ENCODE results near the gene GEN1.
A peak's percentile ranks its signal among the peaks of the same experiment; 100 is the strongest.
"Not testable (repeated sequence)": the region's sequence is repeated elsewhere in the genome, so short reads cannot be mapped to it uniquely, and the experiment has no call there.

Gene GEN1

DNA sequence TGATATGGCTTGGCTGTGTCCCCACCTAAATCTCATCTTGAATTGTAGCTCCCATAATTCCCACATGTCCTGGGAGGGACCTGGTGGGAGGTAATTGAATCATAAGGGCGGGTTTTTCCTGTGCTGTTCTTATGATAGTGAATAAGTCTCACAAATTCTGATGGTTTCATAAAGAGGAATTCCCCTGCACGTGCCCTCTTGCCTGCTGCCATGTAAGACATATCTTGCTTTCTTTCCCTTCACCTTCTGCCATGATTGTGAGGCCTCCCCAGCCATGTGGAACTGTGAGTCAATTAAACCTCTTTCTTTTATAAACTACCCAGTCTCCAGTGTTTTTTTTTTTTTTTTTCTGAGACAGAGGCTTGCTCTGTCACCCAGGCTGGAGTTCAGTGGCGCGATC lies 69.7 kb downstream of the GEN1 start:
- not testable (repeated sequence) for H2BK12ac ChIP-seq (ENCODE audit: low read length); H3K36me3 ChIP-seq (replicated peaks in 1 of 2; ENCODE audit: control insufficient read depth in 2 of 2, insufficient read depth in 2 of 2, low read length in 2 of 2); H4K91ac ChIP-seq (ENCODE audit: low read depth, low read length, poor library complexity); H2AK5ac ChIP-seq (ENCODE audit: low read depth, low read length); H3K9me3 ChIP-seq (replicated peaks in 1 of 2; ENCODE audit: control insufficient read depth in 2 of 2, insufficient read depth in 1 of 2, low read depth in 1 of 2, low read length in 2 of 2); H3K9ac ChIP-seq (ENCODE audit: low read depth, low read length, poor library complexity); H4K8ac ChIP-seq (ENCODE audit: low read depth, low read length); H2BK120ac ChIP-seq (ENCODE audit: low read depth, low read length); H3K4me2 ChIP-seq (ENCODE audit: insufficient read depth, low read length, poor library complexity, severe bottlenecking); H3K27ac ChIP-seq (replicated peaks; ENCODE audit: low read length); H2AFZ ChIP-seq (ENCODE audit: low read length); H3K4ac ChIP-seq (ENCODE audit: low read length); H3K79me1 ChIP-seq (ENCODE audit: low read depth, low read length); H3K23ac ChIP-seq (ENCODE audit: low read depth, low read length, poor library complexity); H2BK15ac ChIP-seq (ENCODE audit: low read length); H3K4me3 ChIP-seq (ENCODE audit: low read length in 2 of 2); H3K14ac ChIP-seq (ENCODE audit: low read length); DNase-seq (ENCODE audit: low spot score); H3K18ac ChIP-seq (ENCODE audit: low read length); H2BK5ac ChIP-seq (ENCODE audit: low read length)
- Histone ChIP-seq H3K4me1 (ENCODE audit: control insufficient read depth in 2 of 2, insufficient read depth in 1 of 2, low read depth in 1 of 2, low read length in 2 of 2) (peaks cover 0 to 15% of the 10 kb centered on the region in 2 donors), H3K27me3 (ENCODE audit: control insufficient read depth in 3 of 3, insufficient read depth in 3 of 3, low read depth in 1 of 3, low read length in 3 of 3) (peaks cover 0 to 25% (median 2%) of the 10 kb centered on the region in 3 experiments)
- no CpG with 5 or more reads among the region's 4 CpGs for WGBS, 2 donors (ENCODE audit: extremely low coverage in 2 of 2, insufficient read length in 2 of 2, insufficient replicate concordance in 1 of 2)

DNA sequence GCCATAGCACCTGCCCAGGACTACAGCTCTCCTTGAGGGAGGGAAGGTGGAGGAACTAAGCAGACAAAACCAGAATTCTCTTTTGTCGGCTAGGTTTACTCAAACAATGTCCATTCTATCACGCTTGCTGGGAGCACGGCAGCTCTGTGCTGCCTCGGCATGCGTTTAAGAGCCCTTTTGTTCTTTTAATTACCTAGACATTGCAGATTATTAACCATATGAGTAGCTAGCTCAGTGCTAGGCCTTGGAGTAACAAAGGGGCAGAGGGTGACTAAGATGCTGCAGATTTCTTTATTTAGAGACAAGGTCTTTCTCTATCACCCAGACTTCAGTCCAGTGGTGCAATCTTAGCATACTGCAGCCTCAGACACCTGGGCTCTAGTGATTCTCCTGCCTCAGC lies 73.4 kb downstream of the GEN1 start:
- peaks cover 0 to 3% of the 10 kb centered on the region in 2 donors for H3K9me3 ChIP-seq (replicated peaks in 1 of 2; ENCODE audit: control insufficient read depth in 2 of 2, insufficient read depth in 1 of 2, low read depth in 1 of 2, low read length in 2 of 2)
- no peak overlapping the region for H2BK12ac ChIP-seq (ENCODE audit: low read length)
- H4K91ac ChIP-seq (ENCODE audit: low read depth, low read length, poor library complexity), result no peak overlapping the region
- H3K36me3 ChIP-seq (replicated peaks in 1 of 2; ENCODE audit: control insufficient read depth in 2 of 2, insufficient read depth in 2 of 2, low read length in 2 of 2), result no peaks in the 10 kb centered on the region
- no peak overlapping the region for H2BK120ac ChIP-seq (ENCODE audit: low read depth, low read length)
- no peak overlapping the region for H3K23ac ChIP-seq (ENCODE audit: low read depth, low read length, poor library complexity)
- peak; percentile 42 for DNase-seq (ENCODE audit: low spot score)
- H2BK5ac ChIP-seq (ENCODE audit: low read length), result no peak overlapping the region
- H4K8ac ChIP-seq (ENCODE audit: low read depth, low read length), result no peak overlapping the region
- H2AFZ ChIP-seq (ENCODE audit: low read length), result no peak overlapping the region
- peaks cover 0 to 13% of the 10 kb centered on the region in 2 donors for H3K4me1 ChIP-seq (ENCODE audit: control insufficient read depth in 2 of 2, insufficient read depth in 1 of 2, low read depth in 1 of 2, low read length in 2 of 2)
- peaks cover 0 to 54% (median 11%) of the 10 kb centered on the region in 3 experiments for H3K27me3 ChIP-seq (ENCODE audit: control insufficient read depth in 3 of 3, insufficient read depth in 3 of 3, low read depth in 1 of 3, low read length in 3 of 3)
- no peak overlapping the region for H2AK5ac ChIP-seq (ENCODE audit: low read depth, low read length)
- peak overlapping the region; percentile 34 for H3K27ac ChIP-seq (replicated peaks; ENCODE audit: low read length)
- no peak overlapping the region for H2BK15ac ChIP-seq (ENCODE audit: low read length)
- no peaks in the 10 kb centered on the region for H3K79me1 ChIP-seq (ENCODE audit: low read depth, low read length)
- H3K4me2 ChIP-seq (ENCODE audit: insufficient read depth, low read length, poor library complexity, severe bottlenecking), result no peak overlapping the region
- no peak overlapping the region for H3K18ac ChIP-seq (ENCODE audit: low read length)
- H3K14ac ChIP-seq (ENCODE audit: low read length), result no peak overlapping the region
- H3K9ac ChIP-seq (ENCODE audit: low read depth, low read length, poor library complexity), result no peak overlapping the region
- H3K4ac ChIP-seq (ENCODE audit: low read length), result no peak overlapping the region
- H3K4me3 ChIP-seq (ENCODE audit: low read length in 2 of 2), result no peak overlapping the region
- no CpG with 5 or more reads among the region's 5 CpGs for WGBS, 2 donors (ENCODE audit: extremely low coverage in 2 of 2, insufficient read length in 2 of 2, insufficient replicate concordance in 1 of 2)

- no peak overlapping the region for H2AK5ac ChIP-seq (ENCODE audit: low read depth, low read length)
- peak overlapping the region; percentile 34 for H3K27ac ChIP-seq (replicated peaks; ENCODE audit: low read length)
- H3K79me1 ChIP-seq (ENCODE audit: low read depth, low read length), result no peaks in the 10 kb centered on the region
- H2BK5ac ChIP-seq (ENCODE audit: low read length), result no peak overlapping the region
- no peak overlapping the region for H2BK120ac ChIP-seq (ENCODE audit: low read depth, low read length)
- no peak overlapping the region for H4K8ac ChIP-seq (ENCODE audit: low read depth, low read length)
- no peak overlapping the region for H3K4me3 ChIP-seq (ENCODE audit: low read length in 2 of 2)
- H3K4me2 ChIP-seq (ENCODE audit: insufficient read depth, low read length, poor library complexity, severe bottlenecking), result no peak overlapping the region
- no peak for DNase-seq (ENCODE audit: low spot score)
- WGBS, 2 donors (ENCODE audit: extremely low coverage in 2 of 2, insufficient read length in 2 of 2, insufficient replicate concordance in 1 of 2), result no CpG with 5 or more reads among the region's 2 CpGs
- H3K23ac ChIP-seq (ENCODE audit: low read depth, low read length, poor library complexity), result no peak overlapping the region
- no peaks in the 10 kb centered on the region for H3K36me3 ChIP-seq (replicated peaks in 1 of 2; ENCODE audit: control insufficient read depth in 2 of 2, insufficient read depth in 2 of 2, low read length in 2 of 2)
- H2AFZ ChIP-seq (ENCODE audit: low read length), result no peak overlapping the region
- no peak overlapping the region for H3K4ac ChIP-seq (ENCODE audit: low read length)
- no peak overlapping the region for H3K9ac ChIP-seq (ENCODE audit: low read depth, low read length, poor library complexity)
- peaks cover 0 to 11% of the 10 kb centered on the region in 2 donors for H3K4me1 ChIP-seq (ENCODE audit: control insufficient read depth in 2 of 2, insufficient read depth in 1 of 2, low read depth in 1 of 2, low read length in 2 of 2)
- peaks cover 0 to 57% (median 11%) of the 10 kb centered on the region in 3 experiments for H3K27me3 ChIP-seq (ENCODE audit: control insufficient read depth in 3 of 3, insufficient read depth in 3 of 3, low read depth in 1 of 3, low read length in 3 of 3)
- H3K9me3 ChIP-seq (replicated peaks in 1 of 2; ENCODE audit: control insufficient read depth in 2 of 2, insufficient read depth in 1 of 2, low read depth in 1 of 2, low read length in 2 of 2), result peaks cover 0 to 3% of the 10 kb centered on the region in 2 donors
- no peak overlapping the region for H3K14ac ChIP-seq (ENCODE audit: low read length)
- no peak overlapping the region for H2BK15ac ChIP-seq (ENCODE audit: low read length)
- no peak overlapping the region for H4K91ac ChIP-seq (ENCODE audit: low read depth, low read length, poor library complexity)
- no peak overlapping the region for H2BK12ac ChIP-seq (ENCODE audit: low read length)
- no peak overlapping the region for H3K18ac ChIP-seq (ENCODE audit: low read length)
These were observed 73.8 kb downstream of the GEN1 start for GRCh38 chr2:17827785-17828184.

- no peak overlapping the region for H2BK12ac ChIP-seq (ENCODE audit: low read length)
- H2BK5ac ChIP-seq (ENCODE audit: low read length), result no peak overlapping the region
- DNase-seq (ENCODE audit: low spot score), result peak; percentile 84
- no peak overlapping the region for H3K4me3 ChIP-seq (ENCODE audit: low read length in 2 of 2)
- H2AFZ ChIP-seq (ENCODE audit: low read length), result peak overlapping the region; percentile 82
- H3K27me3 ChIP-seq (ENCODE audit: control insufficient read depth in 3 of 3, insufficient read depth in 3 of 3, low read depth in 1 of 3, low read length in 3 of 3), result peaks cover 0 to 57% (median 11%) of the 10 kb centered on the region in 3 experiments
- H3K4me1 ChIP-seq (ENCODE audit: control insufficient read depth in 2 of 2, insufficient read depth in 1 of 2, low read depth in 1 of 2, low read length in 2 of 2), result peaks cover 0 to 11% of the 10 kb centered on the region in 2 donors
- H4K91ac ChIP-seq (ENCODE audit: low read depth, low read length, poor library complexity), result no peak overlapping the region
- peaks cover 0 to 3% of the 10 kb centered on the region in 2 donors for H3K9me3 ChIP-seq (replicated peaks in 1 of 2; ENCODE audit: control insufficient read depth in 2 of 2, insufficient read depth in 1 of 2, low read depth in 1 of 2, low read length in 2 of 2)
- no peak overlapping the region for H2BK120ac ChIP-seq (ENCODE audit: low read depth, low read length)
- no peak overlapping the region for H3K4ac ChIP-seq (ENCODE audit: low read length)
- no peak overlapping the region for H3K14ac ChIP-seq (ENCODE audit: low read length)
- no peaks in the 10 kb centered on the region for H3K36me3 ChIP-seq (replicated peaks in 1 of 2; ENCODE audit: control insufficient read depth in 2 of 2, insufficient read depth in 2 of 2, low read length in 2 of 2)
- H4K8ac ChIP-seq (ENCODE audit: low read depth, low read length), result no peak overlapping the region
- no peak overlapping the region for H3K27ac ChIP-seq (replicated peaks; ENCODE audit: low read length)
- H3K79me1 ChIP-seq (ENCODE audit: low read depth, low read length), result no peaks in the 10 kb centered on the region
- no peak overlapping the region for H2BK15ac ChIP-seq (ENCODE audit: low read length)
- H2AK5ac ChIP-seq (ENCODE audit: low read depth, low read length), result no peak overlapping the region
- H3K18ac ChIP-seq (ENCODE audit: low read length), result peak overlapping the region; percentile 56
- WGBS, 2 donors (ENCODE audit: extremely low coverage in 2 of 2, insufficient read length in 2 of 2, insufficient replicate concordance in 1 of 2), result no CpG with 5 or more reads among the region's 37 CpGs
- H3K9ac ChIP-seq (ENCODE audit: low read depth, low read length, poor library complexity), result no peak overlapping the region
- peak overlapping the region; percentile 47 for H3K4me2 ChIP-seq (ENCODE audit: insufficient read depth, low read length, poor library complexity, severe bottlenecking)
- peak overlapping the region; percentile 39 for H3K23ac ChIP-seq (ENCODE audit: low read depth, low read length, poor library complexity)
These were observed 76.4 kb downstream of the GEN1 start for GRCh38 chr2:17830053-17831034.
